ENCODE results near the gene TMEM185B. TPM values are rescaled to one million over a fixed set of nuclear protein-coding genes. Genes with fewer than 3 reads are reported as not detected.

Gene TMEM185B
- total RNA-seq, 6 experiments from 2014 or later: 3.8 to 18.1 (median 10.6) TPM

GRCh38 chr2:120250640-120251039, 27.4 kb upstream of the TMEM185B start:
- ATAC-seq (no peak), DNase-seq (no peak)
- WGBS (ENCODE audit: insufficient coverage, low coverage, low lambda C conversion rate, missing lambda C conversion rate): 50% methylated on average over 1 of the region's 4 CpGs
- Histone ChIP-seq H3K9me3 (no peaks in the 10 kb centered on the region), H3K27ac (no peak overlapping the region), H3K4me3 (no peak overlapping the region), H3K36me3 (no peaks in the 10 kb centered on the region), H3K27me3 (no peaks in the 10 kb centered on the region), H3K4me1 (no peaks in the 10 kb centered on the region)
- no peak for TF ChIP-seq POLR2A (IDR thresholded peaks at IDR 0.05)
- intact Hi-C loops (cut with DNase I): no loop called here

GRCh38 chr2:120247851-120248250, 24.7 kb upstream of the TMEM185B start:
- no peak for TF ChIP-seq POLR2A (IDR thresholded peaks at IDR 0.05)
- TF ChIP-seq, protein P1, sequence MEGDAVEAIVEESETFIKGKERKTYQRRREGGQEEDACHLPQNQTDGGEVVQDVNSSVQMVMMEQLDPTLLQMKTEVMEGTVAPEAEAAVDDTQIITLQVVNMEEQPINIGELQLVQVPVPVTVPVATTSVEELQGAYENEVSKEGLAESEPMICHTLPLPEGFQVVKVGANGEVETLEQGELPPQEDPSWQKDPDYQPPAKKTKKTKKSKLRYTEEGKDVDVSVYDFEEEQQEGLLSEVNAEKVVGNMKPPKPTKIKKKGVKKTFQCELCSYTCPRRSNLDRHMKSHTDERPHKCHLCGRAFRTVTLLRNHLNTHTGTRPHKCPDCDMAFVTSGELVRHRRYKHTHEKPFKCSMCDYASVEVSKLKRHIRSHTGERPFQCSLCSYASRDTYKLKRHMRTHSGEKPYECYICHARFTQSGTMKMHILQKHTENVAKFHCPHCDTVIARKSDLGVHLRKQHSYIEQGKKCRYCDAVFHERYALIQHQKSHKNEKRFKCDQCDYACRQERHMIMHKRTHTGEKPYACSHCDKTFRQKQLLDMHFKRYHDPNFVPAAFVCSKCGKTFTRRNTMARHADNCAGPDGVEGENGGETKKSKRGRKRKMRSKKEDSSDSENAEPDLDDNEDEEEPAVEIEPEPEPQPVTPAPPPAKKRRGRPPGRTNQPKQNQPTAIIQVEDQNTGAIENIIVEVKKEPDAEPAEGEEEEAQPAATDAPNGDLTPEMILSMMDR (IDR thresholded peaks at IDR 0.05): no peak
- ATAC-seq (no peak), DNase-seq (peak in 1 of 3 donors; percentile 4)
- 50% methylated on average over 5 of the region's 6 CpGs for WGBS (ENCODE audit: insufficient coverage, low coverage, low lambda C conversion rate, missing lambda C conversion rate)
- Histone ChIP-seq H3K9me3 (no peaks in the 10 kb centered on the region), H3K4me3 (no peak overlapping the region), H3K4me1 (no peaks in the 10 kb centered on the region), H3K36me3 (no peaks in the 10 kb centered on the region), H3K27me3 (no peaks in the 10 kb centered on the region), H3K27ac (no peak overlapping the region)
- intact Hi-C loops (cut with DNase I): no loop called here

DNA sequence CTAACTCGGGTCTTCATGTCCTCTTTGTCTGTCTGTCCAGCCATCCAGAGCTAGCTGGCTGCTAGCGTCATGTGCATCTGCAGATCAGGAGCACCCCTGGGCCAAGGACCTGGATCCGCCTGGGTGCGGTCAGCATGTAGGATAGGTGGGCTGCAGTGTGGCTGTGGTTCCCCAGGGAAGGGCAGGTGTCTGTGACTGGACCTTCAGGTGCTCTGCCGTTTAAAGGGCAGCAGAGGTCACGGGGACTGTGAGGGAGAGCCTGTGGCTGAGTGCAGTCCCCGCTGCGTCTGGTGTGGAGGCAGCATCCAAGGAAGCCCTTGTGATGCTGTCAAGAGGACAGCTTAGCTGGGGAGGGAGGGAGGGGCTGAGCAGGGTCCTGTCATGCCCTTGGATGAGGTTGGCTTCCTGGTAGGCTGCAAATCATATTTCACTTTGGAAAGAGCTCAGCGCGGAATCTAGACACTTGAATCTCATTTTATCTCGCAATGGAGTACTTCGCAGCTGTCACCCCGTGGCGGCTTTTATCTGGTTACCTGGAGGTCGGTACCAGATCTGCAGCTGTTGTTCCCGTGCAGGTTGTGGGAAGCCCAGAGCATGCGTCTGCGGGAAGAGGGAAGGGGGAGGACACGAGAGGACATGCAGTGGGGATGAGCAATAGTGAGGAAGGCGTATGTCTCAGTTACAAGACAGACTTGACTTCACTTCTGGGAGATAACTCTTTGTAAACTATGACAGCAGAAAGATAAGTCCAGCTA, 23.5 kb upstream of the TMEM185B start:
- no peaks in the 10 kb centered on the region for H3K9me3 ChIP-seq
- WGBS (ENCODE audit: insufficient coverage, low coverage, low lambda C conversion rate, missing lambda C conversion rate): 56% methylated on average over 7 of the region's 20 CpGs
- TF ChIP-seq POLR2A (IDR thresholded peaks at IDR 0.05): no peak
- TF ChIP-seq, protein P1 (IDR thresholded peaks at IDR 0.05): no peak
- H3K36me3 ChIP-seq: no peaks in the 10 kb centered on the region
- H3K4me1 ChIP-seq: no peaks in the 10 kb centered on the region
- no peak overlapping the region for H3K27ac ChIP-seq
- intact Hi-C loops (cut with DNase I): no loop called here
- H3K4me3 ChIP-seq: no peak overlapping the region
- H3K27me3 ChIP-seq: no peaks in the 10 kb centered on the region
- peak in 1 of 3 donors; percentile 11 for DNase-seq
- ATAC-seq: no peak

DNA sequence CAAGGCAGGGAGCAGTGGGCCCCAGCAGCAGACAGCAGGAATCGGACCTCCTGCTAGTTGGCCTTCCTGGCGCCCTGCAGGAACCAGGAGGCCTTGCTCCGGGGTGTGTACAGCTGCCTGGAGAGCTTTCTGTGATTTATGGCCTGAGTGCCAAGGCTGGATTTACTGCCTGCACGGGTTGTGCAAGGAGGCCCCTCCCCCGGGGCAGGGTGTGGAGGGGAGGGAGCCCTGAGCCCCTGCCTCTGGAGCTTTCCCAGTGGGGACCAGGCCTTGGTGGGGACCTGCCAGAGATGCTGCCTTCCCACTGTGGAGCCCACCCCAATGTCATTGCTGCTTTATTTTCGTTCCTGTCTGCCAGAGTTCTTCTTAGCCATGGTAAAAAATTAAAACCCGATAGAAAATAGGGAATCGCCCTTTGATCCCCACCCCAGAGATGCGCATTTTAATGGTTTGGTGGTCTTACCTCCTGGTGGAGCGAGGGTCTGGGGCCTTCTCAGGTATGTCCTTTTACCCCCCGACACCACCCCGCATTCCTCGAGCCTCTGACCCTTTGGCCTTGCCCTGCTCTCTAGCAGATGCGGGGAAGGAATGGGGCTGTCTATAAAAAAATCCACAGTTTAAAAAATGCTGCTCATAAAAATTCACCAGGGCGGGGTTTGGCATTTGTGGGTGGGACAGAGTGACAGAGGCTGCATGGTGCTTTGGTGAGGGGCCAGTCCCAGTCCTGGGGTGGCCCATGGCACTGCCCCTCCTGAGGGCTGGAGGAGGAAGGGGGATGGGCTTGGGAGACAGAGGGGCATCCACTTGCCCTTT, 22.5 kb upstream of the TMEM185B start:
- intact Hi-C loops (cut with DNase I): no loop called here
- H3K27me3 ChIP-seq: no peaks in the 10 kb centered on the region
- WGBS (ENCODE audit: insufficient coverage, low coverage, low lambda C conversion rate, missing lambda C conversion rate): 67% methylated on average over 9 of the region's 15 CpGs
- peak in 1 of 4 donors; percentile 9 for ATAC-seq
- H3K9me3 ChIP-seq: no peaks in the 10 kb centered on the region
- H3K36me3 ChIP-seq: no peaks in the 10 kb centered on the region
- DNase-seq: peak in 1 of 3 donors; percentile 12
- no peak overlapping the region for H3K4me3 ChIP-seq
- H3K4me1 ChIP-seq: no peaks in the 10 kb centered on the region
- TF ChIP-seq, protein P1 (IDR thresholded peaks at IDR 0.05): no peak
- no peak overlapping the region for H3K27ac ChIP-seq

Data from right lobe of liver (tissue), 6 donors.